Measurements from ENCODE around the gene GHITM. TPM values are rescaled to one million over a fixed set of nuclear protein-coding genes. Genes with fewer than 3 reads are reported as not detected.

Gene GHITM
- total and polyA plus RNA-seq, 4 donors, result 107 to 177 (median 123) TPM

DNA sequence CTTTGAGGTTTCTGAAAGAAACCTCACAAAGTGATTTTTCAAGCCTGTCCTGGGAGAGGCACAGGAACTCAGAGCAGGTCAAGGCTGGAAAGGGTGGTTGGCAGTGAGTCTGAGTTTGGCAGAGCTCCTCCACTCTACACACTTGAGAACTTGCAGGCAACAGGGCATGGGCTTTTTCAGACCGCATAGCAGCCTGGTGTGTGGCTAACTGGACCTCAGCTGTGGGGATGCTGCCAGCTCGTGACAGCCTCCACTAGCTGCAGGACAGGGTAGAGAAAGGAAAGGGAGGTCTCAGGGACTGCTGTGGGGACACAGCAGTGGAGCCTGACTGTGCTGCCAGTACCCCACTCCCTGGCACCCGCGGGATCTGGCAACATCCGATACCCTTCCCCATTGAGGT lies 57.6 kb downstream of the GHITM start:
- H3K4me1 ChIP-seq (ENCODE audit: control insufficient read depth in 5 of 5, insufficient read depth in 5 of 5, low read length in 5 of 5), result peaks cover 0 to 6% (median 0%) of the 10 kb centered on the region in 5 donors
- no peaks in the 10 kb centered on the region for H3K9me3 ChIP-seq (ENCODE audit: control insufficient read depth in 4 of 4, insufficient read depth in 3 of 4, low read length in 3 of 4)
- no peak overlapping the region for H3K4me3 ChIP-seq
- peaks cover 0 to 50% (median 32%) of the 10 kb centered on the region in 3 donors for H3K27me3 ChIP-seq (ENCODE audit: control insufficient read depth in 3 of 3, insufficient read depth in 3 of 3, low read length in 2 of 3)
- DNase-seq (no peak), ATAC-seq (ENCODE audit: insufficient read depth, low FRiP score) (no peak)
- H3K27ac ChIP-seq (ENCODE audit: low read depth in 1 of 2, low read length in 1 of 2), result no peak overlapping the region
- TF ChIP-seq, protein P1, sequence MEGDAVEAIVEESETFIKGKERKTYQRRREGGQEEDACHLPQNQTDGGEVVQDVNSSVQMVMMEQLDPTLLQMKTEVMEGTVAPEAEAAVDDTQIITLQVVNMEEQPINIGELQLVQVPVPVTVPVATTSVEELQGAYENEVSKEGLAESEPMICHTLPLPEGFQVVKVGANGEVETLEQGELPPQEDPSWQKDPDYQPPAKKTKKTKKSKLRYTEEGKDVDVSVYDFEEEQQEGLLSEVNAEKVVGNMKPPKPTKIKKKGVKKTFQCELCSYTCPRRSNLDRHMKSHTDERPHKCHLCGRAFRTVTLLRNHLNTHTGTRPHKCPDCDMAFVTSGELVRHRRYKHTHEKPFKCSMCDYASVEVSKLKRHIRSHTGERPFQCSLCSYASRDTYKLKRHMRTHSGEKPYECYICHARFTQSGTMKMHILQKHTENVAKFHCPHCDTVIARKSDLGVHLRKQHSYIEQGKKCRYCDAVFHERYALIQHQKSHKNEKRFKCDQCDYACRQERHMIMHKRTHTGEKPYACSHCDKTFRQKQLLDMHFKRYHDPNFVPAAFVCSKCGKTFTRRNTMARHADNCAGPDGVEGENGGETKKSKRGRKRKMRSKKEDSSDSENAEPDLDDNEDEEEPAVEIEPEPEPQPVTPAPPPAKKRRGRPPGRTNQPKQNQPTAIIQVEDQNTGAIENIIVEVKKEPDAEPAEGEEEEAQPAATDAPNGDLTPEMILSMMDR (IDR thresholded peaks at IDR 0.05; ENCODE audit: control extremely low read depth, extremely low read depth), result no peak
- 65 to 88% methylated on average over 5 of the region's 5 CpGs for WGBS, 2 donors
- H3K36me3 ChIP-seq (ENCODE audit: control insufficient read depth in 4 of 4, insufficient read depth in 4 of 4, low read length in 4 of 4), result no peaks in the 10 kb centered on the region
- H3K9ac ChIP-seq (ENCODE audit: insufficient read depth in 1 of 2, low read length in 2 of 2), result no peak overlapping the region

- H3K36me3 ChIP-seq (ENCODE audit: control insufficient read depth in 4 of 4, insufficient read depth in 4 of 4, low read length in 4 of 4), result no peaks in the 10 kb centered on the region
- no peak overlapping the region for H3K9ac ChIP-seq (ENCODE audit: insufficient read depth in 1 of 2, low read length in 2 of 2)
- H3K27ac ChIP-seq (ENCODE audit: low read depth in 1 of 2, low read length in 1 of 2), result no peak overlapping the region
- peaks cover 0 to 6% (median 0%) of the 10 kb centered on the region in 5 donors for H3K4me1 ChIP-seq (ENCODE audit: control insufficient read depth in 5 of 5, insufficient read depth in 5 of 5, low read length in 5 of 5)
- 78 to 87% methylated on average over 5 of the region's 5 CpGs for WGBS, 2 donors
- H3K4me3 ChIP-seq, result no peak overlapping the region
- no peaks in the 10 kb centered on the region for H3K9me3 ChIP-seq (ENCODE audit: control insufficient read depth in 4 of 4, insufficient read depth in 3 of 4, low read length in 3 of 4)
- no peak for DNase-seq
- TF ChIP-seq, protein P1 (IDR thresholded peaks at IDR 0.05; ENCODE audit: control extremely low read depth, extremely low read depth), result no peak
- no peak for ATAC-seq (ENCODE audit: insufficient read depth, low FRiP score)
- H3K27me3 ChIP-seq (ENCODE audit: control insufficient read depth in 3 of 3, insufficient read depth in 3 of 3, low read length in 2 of 3), result peaks cover 0 to 50% (median 31%) of the 10 kb centered on the region in 3 donors
These were observed 58.3 kb downstream of the GHITM start for GRCh38 chr10:84197643-84198042.

DNA sequence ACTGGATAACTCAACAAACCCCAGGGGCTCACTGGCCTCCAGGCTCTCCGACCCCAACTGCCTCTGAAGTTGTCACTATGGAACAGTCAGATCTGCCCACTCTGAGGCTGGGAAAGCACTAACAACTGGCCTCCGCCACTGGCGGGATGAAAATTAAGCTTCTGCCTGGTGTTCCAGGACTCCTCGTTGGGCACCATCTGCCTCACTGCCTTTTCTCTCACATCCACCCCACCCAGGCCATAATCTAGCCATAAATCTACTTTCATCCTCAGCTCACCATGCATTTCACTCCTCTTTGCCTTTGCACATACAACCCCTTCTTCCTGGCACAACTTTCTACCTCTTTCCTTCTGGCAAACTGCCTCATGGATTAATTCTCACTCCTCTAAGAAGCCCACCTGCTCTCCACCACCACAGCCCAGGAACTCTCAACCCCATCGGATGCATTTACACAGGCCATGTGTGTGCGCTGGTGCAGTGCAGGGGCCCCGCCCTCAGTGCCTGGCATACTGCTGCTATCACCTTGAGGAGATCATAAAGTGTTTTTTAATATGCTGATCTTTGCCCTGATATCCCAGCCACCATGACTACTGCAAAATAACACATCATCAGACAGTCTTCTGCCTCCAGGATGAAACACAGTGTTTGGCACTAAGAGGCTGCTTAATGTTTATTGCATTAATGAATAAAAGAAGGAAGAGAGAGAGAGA lies 59.1 kb downstream of the GHITM start:
- DNase-seq (no peak), ATAC-seq (ENCODE audit: insufficient read depth, low FRiP score) (no peak)
- 84 to 92% methylated on average over 7 of the region's 7 CpGs for WGBS, 2 donors
- Histone ChIP-seq H3K36me3 (ENCODE audit: control insufficient read depth in 4 of 4, insufficient read depth in 4 of 4, low read length in 4 of 4) (no peaks in the 10 kb centered on the region), H3K27ac (ENCODE audit: low read depth in 1 of 2, low read length in 1 of 2) (no peak overlapping the region), H3K4me1 (ENCODE audit: control insufficient read depth in 5 of 5, insufficient read depth in 5 of 5, low read length in 5 of 5) (peaks cover 0 to 6% (median 0%) of the 10 kb centered on the region in 5 donors), H3K27me3 (ENCODE audit: control insufficient read depth in 3 of 3, insufficient read depth in 3 of 3, low read length in 2 of 3) (peaks cover 0 to 43% (median 25%) of the 10 kb centered on the region in 3 donors), H3K9ac (ENCODE audit: insufficient read depth in 1 of 2, low read length in 2 of 2) (no peak overlapping the region), H3K9me3 (ENCODE audit: control insufficient read depth in 4 of 4, insufficient read depth in 3 of 4, low read length in 3 of 4) (no peaks in the 10 kb centered on the region), H3K4me3 (no peak overlapping the region)
- TF ChIP-seq, protein P1 (IDR thresholded peaks at IDR 0.05; ENCODE audit: control extremely low read depth, extremely low read depth), result no peak
